GM21717 (cell line): ENCODE results near the gene DLGAP4.
"Not testable (repeated sequence)": the region's sequence is repeated elsewhere in the genome, so short reads cannot be mapped to it uniquely, and the experiment has no call there.

Source experiments
- ATAC-seq: cut with Tn5 transposase; IDR thresholded peaks from one replicate; pipeline ENCODE4 v1.9.1; 2021; ENCODE audit warnings: mild to moderate bottlenecking, moderate library complexity; ENCODE audit not compliant: unreplicated experiment

DLGAP4 gene

DNA sequence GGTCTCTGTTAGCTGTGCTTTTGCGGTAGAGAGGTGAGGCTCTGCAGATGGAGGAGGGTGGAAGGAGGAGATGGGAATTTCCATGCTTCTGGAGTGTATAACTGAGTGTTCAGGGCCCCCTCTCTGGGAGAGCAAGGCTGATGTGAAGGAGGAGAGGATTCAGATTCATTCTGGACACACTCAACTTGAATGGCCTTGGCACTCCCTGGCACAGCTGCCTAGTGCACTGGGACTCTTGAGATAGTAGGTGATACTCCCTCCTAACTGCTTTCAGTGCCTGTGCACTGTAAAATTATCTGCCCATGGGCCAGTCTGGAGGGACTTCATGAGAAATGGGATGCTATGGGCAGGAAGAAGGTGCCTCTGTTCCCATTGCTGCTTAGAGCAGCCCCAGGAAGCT, 180.9 kb downstream of the DLGAP4 start:
- no peak for ATAC-seq

DNA sequence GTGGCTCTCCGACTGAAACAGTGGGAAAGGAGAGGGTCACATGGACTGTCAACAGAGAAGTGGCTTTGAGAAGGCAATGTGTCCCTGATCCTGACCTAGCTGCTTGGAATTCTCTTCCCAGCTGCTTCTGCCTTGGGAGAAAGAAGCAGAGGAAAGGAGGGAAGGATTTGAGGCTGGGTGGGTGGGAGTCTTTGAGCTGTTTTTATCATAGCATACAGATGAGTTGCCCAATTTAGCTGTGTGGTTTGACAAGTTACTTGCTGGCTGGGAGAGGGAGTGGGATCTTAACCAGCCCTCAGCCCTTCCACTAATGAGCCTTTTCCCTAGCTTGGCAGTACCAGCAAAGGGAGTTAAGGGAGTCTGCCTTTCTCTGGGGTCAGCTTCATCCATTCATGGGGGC, 184.1 kb downstream of the DLGAP4 start:
- ATAC-seq: no peak

DNA sequence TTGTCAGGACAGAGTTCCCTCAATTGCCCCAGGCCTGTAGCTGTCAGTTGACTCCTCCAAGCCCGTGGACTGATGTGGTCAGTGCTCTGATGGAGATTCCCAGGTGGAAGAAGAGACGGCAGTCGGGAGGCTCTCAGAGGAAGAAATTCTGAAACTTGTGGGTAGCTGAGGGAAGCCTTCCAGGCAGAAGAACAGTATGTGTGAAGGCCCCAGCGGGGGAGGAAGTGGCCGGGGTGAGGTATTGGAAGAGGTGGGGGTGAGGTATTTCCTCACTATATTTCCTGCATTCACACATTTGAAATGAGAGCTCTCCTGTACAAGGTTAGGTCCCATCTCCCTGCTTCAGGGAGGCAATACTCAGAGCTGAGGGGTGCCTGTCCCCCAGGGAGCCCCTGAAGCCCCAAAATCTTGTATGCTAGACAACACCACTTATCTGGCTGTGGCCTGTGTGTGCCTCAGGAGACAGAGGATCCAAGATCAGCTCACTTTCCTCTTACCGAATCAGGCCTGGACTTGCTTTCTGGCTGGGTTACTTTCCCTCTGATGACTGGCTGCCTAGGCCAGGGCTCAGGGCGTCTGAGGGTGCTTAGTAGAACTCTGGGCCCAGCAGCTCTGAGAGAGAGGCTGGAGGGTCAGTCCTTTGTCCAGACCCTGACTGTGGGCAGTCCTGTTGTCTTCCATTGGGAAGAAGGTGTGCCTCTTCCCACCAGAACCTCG, 185.9 kb downstream of the DLGAP4 start:
- ATAC-seq: no peak

DNA sequence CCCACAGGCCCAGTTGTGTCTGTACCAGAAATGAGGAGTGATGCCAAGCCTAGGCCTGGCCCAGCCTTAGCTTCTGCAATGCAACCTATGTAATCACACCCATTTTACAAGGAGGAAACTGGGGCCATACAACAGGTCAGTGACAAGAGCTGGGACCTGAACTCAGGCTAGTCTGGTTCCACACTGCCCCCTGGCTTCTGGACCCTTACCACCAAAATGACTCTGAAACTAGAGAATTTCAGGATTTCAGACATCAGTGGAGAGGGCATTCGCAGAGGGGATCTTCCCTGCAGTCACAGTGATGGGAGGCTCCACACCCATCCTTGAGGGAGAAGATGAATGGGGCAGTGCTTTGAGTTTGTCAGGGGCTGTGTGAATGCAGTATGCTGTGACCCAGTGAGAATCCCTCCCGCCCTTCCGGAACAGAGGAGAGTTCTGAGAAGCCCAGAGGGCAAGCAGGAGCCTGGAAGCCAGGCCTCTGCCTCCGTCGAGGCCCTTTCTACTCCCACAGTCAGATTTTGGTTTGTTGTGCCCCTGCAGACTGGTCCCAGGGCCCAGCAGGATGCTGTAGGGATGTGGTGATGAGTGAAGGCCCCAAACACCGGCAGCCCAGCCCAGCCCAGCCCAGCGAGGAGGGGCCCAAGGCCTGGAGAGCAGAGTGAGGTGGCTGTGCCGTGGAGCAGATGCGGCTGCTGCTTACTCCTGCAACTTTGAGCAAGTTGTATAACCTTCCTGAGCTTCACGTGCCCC, 187.1 kb downstream of the DLGAP4 start:
- no peak for ATAC-seq

DNA sequence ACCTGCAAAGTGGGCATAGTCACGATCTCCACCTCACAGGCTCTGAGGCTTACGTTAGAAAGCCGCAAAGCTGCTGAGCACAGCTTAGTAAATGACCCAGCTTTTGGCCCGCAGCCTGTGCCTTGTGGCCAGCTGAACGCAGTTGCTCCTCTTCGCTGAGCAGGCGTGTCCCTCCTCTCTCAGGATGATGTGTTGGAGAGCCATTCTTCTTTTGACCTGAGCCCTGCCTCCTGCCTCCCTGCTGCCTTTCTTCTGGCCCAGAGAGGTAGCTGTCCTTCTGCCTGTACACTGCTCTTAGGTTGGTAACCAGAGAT, 187.6 kb downstream of the DLGAP4 start:
- no peak for ATAC-seq

DNA sequence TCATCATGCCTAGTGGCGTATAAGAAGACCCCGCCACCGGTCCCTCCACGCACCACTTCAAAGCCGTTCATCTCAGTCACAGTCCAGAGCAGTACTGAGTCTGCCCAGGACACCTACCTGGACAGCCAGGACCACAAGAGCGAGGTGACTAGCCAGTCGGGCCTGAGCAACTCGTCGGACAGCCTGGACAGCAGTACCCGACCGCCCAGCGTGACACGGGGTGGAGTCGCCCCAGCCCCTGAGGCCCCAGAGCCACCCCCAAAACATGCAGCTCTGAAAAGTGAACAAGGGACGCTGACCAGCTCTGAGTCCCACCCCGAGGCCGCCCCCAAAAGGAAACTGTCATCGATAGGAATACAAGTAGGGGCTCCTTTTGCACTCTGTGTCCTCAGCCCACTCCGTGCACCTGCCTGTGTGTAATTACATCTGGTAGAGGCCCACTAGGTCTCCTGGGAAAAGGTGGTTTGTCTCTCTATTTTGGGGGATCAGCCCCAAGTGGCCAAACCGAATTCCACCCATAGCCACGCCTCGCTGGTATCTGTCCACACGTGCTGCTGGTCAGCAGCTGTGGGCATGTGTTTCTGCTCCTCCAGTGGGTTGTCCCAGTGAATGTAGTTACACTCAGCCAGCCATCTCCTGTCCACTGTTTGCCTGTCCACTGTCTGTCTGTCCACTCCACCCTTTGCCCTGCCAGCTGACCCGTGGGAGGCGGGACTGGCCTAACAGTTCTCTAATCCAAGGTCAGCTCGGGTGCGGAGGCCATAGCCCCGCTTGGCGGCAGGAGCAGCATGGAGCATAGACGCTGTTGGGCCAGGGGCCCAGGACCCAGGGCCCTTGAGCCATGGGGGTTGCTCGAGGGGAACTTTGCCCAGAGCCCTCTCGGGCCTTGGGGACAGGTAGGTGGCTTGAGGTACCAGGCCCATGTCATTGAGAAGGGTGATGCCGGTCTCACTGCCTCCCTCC, 190.8 kb downstream of the DLGAP4 start:
- ATAC-seq: no peak

DNA sequence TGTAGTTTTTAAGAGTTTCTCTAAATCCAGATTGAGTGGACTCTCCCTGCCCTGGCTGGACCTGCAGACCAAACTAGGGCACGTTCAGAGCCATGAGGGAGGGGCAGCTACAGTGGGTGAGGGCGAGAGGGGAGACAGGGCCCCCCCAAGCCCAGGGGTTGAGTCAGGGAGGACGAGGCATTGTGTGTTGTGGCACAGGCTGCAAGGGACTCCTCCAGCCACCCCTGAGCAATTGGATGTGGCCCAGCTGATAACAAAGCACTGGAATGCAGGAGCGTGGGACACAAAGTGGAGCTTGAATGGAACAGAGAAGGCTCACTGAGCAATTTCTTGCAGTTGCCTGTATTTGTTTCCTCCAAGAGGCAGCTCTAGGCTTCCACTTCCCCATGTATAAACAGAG, 191.7 kb downstream of the DLGAP4 start:
- no peak for ATAC-seq

DNA sequence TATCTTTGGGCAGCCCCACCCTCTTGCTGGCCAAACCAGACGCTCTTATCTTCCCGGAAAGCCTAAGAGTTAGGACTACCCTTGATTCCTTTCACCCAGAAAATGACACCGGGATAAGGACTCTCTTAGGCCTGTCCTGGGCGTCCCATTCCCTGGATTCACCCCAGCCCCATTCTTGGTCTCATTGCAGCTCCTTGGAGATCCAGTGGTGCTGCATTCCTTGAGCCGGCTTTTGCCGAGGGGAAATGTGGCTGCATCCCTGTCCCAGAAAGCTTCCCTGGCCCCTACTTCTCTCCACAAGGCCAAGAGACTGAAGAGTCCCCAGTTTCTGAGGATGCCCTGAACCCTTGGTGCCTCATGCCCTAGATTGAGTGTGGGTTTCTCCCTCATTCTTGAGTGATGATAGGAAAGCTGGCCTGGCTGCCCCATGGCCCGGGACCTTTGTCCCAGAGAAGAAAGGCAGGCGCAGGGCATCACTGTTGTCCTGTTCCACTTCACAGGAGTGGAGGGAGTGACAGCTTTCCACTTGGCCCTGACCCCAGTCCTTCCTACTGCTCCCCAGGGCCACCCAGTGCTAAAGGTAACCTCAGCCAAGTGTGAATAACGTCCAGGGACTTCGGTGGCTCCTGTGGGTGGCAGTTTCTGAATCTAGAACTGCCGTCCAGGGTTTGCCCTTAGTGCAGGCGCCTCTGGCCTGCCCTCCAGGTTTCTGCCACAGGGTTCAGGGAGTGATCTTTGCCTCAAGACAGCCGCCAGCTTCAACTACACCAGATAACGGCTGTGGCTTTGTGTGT, 192.4 kb downstream of the DLGAP4 start:
- ATAC-seq: no peak

DNA sequence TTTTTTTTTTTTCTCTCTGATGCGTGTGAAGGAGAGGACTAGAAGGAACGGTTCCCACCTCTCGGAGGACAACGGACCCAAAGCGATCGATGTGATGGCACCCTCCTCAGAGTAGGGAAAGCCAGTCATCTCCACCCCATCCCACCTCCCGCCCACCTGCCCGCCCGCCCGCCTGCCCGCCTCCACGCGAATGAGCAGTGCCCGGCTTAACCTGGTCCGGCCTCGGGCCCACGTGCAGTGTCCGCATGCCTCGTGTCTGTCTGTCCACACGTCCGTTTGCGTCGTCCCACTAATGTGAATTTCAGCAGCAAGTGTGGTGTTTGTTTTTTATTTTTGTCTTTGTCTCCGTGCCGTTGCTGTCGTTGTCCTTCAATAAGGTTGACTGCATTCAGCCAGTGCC, 193.1 kb downstream of the DLGAP4 start:
- ATAC-seq: no peak

DNA sequence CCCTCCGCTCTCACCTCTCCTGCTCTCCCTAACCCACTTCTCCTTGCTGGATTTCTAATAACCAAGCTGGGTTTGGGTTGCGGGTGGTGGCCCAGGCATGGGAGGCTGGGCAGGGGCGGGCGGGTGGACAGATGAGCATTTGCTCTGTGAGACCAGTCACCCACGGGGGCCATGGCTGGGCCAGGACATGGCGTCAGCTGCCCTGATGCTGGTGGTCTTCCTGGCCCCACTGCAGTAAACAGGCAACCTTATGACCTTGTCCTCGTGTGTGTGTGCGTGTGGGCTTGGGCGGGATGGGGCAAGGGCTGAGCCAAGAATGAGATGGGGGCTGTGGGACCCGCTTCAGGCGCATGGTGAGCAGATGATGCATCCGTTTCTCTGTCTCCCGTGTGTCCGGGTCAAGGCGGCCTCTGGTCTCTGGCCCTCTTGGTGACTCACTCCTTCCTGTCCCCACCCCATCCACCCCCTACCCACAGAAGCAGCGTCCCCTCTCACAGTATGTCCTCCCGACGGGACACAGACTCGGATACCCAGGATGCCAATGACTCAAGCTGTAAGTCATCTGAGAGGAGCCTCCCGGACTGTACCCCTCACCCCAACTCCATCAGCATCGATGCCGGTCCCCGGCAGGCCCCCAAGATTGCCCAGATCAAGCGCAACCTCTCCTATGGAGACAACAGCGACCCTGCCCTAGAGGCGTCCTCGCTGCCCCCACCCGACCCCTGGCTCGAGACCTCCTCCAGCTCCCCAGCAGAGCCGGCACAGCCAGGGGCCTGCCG, 193.8 kb downstream of the DLGAP4 start:
- ATAC-seq: no peak

DNA sequence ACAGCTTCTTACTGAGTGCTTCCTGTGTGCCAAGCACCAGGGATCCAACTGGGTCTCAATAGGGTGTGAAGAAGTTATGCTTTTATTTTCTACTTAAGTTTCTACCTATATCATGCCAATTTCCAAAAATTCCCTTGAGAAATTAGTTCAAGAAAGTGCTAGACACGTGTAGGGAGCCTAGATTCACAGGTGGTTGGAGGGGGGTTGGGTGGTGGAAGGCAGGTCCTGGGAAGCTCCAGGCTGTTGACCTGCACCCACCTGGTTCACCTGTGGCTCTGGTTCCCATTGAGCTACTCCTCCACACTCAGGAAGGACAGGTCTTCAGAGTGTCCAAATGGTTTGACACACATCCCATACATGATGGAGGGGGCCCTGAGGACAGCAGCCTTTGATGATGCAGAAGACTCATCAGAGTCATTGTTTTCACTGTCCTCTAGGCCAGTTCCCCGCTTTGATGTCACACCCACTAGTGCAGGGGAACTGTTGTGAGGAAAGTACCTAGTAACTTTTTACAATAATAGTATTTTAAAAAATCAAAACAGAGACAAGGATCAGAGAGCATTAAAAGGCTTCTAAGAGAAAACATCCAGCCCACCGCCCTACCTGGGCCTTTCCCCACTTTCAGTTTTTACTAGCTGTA, 195.3 kb downstream of the DLGAP4 start:
- no peak for ATAC-seq

DNA sequence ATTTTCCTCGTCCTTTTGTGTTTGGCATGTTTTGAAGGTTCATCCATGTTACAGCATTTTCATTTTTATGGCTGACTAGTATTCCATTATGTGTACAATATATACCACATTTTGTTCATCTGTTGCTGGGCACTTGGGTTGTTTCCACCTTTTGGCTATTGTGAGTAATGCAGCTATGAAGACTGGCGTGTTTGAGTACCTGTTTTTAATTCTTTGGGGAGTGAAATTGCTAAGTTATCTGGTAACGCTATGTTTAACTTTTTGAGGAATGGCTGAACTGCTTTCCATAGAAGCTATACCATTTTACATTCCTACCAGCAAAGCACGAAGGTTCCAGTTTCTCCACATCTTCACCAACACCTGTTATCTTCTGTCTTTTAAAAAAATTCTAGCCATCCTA, 198.2 kb downstream of the DLGAP4 start:
- ATAC-seq: no peak

DNA sequence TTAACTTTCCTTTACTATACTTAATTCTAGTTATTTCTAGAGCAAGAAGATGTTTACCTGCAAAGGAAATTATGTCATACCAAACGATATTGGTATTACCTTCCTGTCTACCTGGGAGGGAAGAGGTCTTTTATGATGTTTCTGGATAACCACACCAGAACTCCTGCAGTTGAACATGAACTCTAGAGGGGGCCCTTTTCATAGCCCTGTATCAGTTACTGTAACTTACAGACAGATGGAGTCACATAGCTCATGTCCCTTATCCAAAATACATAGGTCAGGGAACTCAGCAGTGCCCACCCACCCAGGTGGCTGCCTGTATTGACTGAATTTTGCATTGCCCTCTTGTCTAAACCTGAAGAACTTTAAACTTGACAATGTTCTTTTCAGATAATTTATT, 200.1 kb downstream of the DLGAP4 start:
- ATAC-seq: no peak

DNA sequence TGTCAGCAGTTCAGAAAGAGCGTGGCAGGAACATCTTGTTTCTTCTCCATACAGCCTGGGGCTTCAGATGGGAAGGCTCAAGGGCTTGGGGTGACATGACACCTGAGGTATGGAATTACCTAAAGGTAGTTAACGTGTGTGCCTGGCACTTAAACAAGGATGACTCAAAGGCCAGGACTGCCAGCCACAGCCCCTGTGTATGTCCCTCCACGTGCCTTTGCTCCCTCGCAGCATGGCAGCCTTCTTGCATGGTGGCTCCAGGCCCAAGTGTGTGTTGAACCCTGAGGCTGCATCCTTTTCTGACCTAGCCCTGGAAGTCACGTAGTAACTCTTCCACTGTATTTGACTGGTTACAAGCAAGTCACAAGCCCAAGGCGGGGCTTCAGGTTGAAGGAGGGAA, 201.6 kb downstream of the DLGAP4 start:
- ATAC-seq: no peak

DNA sequence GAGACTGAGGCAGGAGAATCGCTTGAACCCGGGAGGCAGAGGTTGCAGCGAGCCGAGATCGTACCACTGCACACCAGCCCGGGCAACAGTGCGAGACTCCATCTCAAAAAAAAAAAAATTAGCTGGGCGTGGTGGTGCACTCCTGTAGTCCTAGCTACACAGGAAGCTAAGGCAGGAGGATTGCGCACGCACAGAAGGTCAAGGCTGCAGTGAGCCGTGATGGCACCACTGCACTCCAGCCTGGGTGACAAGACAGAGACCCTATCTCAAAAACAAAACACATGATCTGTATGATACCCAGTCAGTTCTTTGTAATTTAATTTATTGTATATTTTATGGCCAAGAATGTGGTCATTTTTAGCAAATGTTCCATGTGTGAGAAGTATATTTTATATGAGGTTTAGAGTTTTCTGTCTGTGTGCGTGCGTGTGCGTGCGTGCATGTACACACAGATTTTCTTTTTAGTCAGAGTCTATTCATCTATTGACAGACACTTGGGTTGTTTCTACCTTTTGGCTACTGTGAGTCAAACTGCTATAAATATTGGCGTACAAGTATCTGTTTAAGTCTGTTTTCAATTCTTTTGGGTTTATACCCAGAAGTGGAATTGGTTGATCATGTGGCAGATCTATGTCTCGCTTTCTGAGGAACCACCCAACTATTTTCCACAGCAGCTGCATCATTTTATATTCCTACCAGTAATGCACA, 213.0 kb downstream of the DLGAP4 start:
- ATAC-seq: no peak

DNA sequence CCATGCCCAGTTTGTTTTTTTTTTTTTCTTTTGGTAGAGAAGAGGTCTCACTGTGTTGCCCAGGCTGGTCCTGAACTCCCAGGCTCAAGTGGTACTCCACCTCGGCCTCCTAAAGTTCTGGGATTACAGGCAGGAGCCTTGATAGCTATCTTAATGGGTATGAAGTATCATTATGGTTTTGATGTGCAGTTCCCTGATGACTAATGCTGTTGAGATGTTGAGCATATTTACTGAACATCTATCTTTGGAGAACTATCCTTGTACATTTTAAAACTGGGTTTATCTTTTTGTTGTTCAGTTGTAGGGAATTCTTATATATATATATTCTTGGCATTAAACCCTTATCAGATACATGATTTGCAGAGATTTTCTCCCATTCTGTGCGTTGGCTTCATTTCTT, 213.8 kb downstream of the DLGAP4 start:
- ATAC-seq: no peak

DNA sequence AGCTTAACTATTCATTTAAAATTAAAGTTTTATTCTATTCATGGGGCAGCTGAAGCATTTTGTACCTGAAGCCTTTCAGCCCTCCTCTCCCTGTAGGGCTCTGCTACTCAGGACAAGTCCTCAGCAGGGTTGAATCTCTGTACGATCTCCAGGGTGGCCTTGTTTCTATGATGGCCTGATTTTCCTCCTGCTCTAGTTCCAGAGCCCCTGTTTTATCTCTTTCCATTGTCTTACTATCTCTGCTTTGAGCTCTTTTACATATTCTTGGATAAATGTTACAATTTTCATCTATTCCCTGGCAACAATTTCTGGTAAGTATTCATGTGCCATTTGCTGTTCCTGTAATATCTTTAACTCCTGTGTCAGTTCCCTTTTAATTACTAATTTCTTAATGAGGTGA, 215.4 kb downstream of the DLGAP4 start:
- no peak for ATAC-seq

DNA sequence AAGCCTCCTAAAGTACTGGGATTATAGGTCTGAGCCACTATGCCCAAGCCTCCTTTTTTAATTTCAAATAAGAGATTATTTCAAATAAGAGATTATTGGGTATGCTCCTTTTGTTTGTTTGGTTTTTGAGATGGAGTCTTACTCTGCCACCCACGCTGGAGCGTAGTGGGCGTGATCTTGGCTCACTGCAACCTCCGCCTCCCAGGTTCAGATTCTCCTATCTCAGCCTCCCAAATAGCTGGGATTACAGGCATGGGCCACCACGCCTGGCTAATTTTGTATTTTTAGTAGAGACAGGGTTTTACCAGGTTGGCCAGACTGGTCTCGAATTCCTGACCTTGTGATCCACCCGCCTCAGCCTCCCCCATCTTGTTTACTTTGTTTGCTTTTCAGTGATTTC, 216.3 kb downstream of the DLGAP4 start:
- not testable (repeated sequence) for ATAC-seq

DNA sequence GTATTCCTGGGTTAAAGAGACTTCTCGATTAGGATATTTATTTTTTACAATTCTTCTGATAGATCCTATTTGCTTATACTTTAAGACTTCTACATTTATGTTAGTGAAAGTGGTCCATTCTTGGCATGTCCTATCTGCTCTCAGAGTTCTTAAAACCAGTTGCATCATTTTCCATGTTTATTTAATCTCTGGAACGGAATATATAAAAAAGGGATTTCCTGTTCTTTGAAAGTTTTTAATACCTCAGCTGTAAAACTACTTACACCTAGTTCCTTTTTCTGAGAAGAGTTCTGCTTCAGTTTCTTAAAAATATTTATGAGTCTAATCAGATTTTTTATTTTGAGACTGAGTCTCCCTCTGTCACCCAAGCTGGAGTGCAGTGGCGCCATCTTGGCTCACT, 217.2 kb downstream of the DLGAP4 start:
- no peak for ATAC-seq
